HEK293T (cell line): Measurements from ENCODE around the gene EFNA5.

Source experiments
- BHLHE40 ChIP-seq: fragments of 450-650 bp; IDR thresholded peaks from 2 replicates; pipeline ENCODE4 v1.6.1; 2016; ENCODE audit warnings: mild to moderate bottlenecking, moderate library complexity, borderline replicate concordance
- FOXA1 ChIP-seq: fragments of 450-650 bp; IDR thresholded peaks from 2 replicates; pipeline ENCODE4 v1.6.1; 2016; ENCODE audit warnings: mild to moderate bottlenecking
- HDGF ChIP-seq: fragments of 450-650 bp; IDR thresholded peaks from 2 replicates; pipeline ENCODE4 v1.6.1; 2017; ENCODE audit warnings: antibody characterized with exemption, borderline replicate concordance
- SP1 ChIP-seq: fragments of 450-650 bp; IDR thresholded peaks from 2 replicates; pipeline ENCODE4 v1.6.1; 2017
- ZNF384 ChIP-seq: fragments of 450-650 bp; IDR thresholded peaks from 2 replicates; pipeline ENCODE4 v1.6.1; 2016

DNA sequence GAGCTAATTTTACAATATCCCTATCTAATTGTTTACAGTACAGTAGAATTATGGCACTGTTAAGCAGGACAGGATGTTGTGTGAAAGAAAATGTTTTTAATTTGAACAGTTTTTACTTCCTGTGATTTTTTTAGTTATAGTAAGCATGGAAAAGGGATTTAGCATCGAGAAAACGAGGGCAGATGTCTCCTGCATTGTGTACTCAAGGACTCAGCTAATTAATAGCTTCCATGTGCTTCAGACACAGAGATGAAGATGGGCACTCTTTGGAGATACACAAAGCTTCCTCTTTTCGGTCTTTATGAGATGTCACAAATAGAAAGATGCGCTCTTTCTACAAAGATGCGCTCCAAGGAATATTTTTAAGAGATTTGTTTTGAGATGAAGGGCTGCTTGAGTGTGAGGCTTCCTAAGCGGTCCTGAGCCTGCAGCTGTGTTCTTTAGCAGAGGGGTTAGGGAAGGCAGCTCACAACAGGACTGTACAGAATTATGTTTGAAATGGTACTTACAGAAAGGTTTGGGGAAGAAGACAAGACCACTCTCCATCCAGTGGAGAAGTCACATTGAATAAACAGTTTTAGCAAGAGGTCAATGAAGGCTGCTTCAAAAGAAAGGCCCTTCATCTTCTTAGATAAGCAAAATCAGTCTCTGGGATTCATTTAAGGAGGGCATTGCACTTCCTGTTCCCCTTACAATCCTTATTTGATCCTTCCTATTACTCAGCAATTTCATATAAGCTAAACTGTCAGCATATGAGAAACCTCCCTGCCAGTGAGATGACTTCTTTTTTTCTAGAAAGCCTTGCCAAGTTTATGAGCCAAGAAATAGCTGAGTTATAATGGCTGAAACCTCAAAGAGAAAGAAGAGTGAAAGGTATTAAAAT, 311.5 kb downstream of the EFNA5 start:
- no peak for TF ChIP-seq BHLHE40
- no peak for TF ChIP-seq HDGF
- TF ChIP-seq ZNF384, result no peak
- TF ChIP-seq SP1, result no peak
- no peak for TF ChIP-seq FOXA1
